ENCODE data around the gene MAPK12.

The MAPK12 gene

GRCh38 chr22:50238755-50239154 is 22.7 kb downstream of the MAPK12 start:
- TF ChIP-seq, protein P1, sequence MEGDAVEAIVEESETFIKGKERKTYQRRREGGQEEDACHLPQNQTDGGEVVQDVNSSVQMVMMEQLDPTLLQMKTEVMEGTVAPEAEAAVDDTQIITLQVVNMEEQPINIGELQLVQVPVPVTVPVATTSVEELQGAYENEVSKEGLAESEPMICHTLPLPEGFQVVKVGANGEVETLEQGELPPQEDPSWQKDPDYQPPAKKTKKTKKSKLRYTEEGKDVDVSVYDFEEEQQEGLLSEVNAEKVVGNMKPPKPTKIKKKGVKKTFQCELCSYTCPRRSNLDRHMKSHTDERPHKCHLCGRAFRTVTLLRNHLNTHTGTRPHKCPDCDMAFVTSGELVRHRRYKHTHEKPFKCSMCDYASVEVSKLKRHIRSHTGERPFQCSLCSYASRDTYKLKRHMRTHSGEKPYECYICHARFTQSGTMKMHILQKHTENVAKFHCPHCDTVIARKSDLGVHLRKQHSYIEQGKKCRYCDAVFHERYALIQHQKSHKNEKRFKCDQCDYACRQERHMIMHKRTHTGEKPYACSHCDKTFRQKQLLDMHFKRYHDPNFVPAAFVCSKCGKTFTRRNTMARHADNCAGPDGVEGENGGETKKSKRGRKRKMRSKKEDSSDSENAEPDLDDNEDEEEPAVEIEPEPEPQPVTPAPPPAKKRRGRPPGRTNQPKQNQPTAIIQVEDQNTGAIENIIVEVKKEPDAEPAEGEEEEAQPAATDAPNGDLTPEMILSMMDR (IDR thresholded peaks at IDR 0.05; ENCODE audit: low read depth, low read length, missing control alignments): no peak
- H3K4me3 ChIP-seq (ENCODE audit: low read depth, low read length): no peak overlapping the region
- DNase-seq (ENCODE audit: low read depth): no peak

GRCh38 chr22:50236731-50237409 is 24.6 kb downstream of the MAPK12 start:
- TF ChIP-seq, protein P1 (IDR thresholded peaks at IDR 0.05; ENCODE audit: low read depth, low read length, missing control alignments): peak; percentile 63
- H3K4me3 ChIP-seq (ENCODE audit: low read depth, low read length): no peak overlapping the region
- DNase-seq (ENCODE audit: low read depth): no peak

DNA sequence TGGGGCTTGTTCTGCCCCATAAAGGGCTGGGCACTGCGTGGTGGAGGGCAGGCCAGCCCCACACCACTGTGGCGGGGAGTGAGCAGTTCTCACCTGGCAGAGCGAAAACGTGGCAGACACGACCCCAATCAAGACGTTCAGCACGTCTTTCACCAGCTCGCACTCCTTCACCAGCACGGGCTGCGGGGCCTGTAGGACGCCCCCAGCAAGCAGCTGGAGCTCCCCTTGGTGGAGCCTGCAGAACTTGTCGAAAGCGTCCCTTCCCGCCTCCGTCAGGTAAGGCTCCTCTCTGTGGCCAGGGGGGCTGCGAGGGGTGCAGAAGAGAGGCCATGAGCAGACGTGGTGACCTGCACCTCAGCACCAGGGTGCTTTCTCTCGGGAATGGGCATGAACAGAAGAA is 28.3 kb downstream of the MAPK12 start:
- TF ChIP-seq, protein P1 (IDR thresholded peaks at IDR 0.05; ENCODE audit: low read depth, low read length, missing control alignments): no peak
- no peak for DNase-seq (ENCODE audit: low read depth)
- H3K4me3 ChIP-seq (ENCODE audit: low read depth, low read length): no peak overlapping the region

- TF ChIP-seq, protein P1 (IDR thresholded peaks at IDR 0.05; ENCODE audit: low read depth, low read length, missing control alignments): no peak
- DNase-seq (ENCODE audit: low read depth): no peak
- no peak overlapping the region for H3K4me3 ChIP-seq (ENCODE audit: low read depth, low read length)
These were observed 28.9 kb downstream of the MAPK12 start for GRCh38 chr22:50232481-50233151.

DNA sequence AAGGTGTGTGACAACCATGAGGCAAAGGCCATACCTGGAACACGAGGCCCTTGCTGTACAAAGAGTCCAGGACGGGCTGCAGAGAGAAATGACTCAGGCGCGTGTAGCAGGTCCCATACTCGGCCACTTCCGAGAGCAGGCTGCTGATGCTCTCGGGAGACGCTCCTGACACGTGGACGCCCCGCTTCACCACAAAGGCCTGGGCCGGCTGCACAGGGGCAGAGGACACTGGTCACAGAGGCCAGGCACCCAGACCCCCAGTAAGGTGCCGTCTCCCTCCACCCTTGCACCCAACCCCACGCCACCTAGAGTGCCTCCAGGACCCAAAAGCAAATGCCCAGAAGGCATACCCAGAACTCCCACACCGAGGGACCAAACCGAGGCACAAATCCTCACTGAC is 32.1 kb downstream of the MAPK12 start:
- TF ChIP-seq, protein P1 (IDR thresholded peaks at IDR 0.05; ENCODE audit: low read depth, low read length, missing control alignments): no peak
- no peak for DNase-seq (ENCODE audit: low read depth)
- H3K4me3 ChIP-seq (ENCODE audit: low read depth, low read length): no peak overlapping the region

GRCh38 chr22:50228366-50228765 is 33.1 kb downstream of the MAPK12 start:
- no peak for DNase-seq (ENCODE audit: low read depth)
- no peak overlapping the region for H3K4me3 ChIP-seq (ENCODE audit: low read depth, low read length)
- TF ChIP-seq, protein P1 (IDR thresholded peaks at IDR 0.05; ENCODE audit: low read depth, low read length, missing control alignments): no peak

All from GM12864 (cell line).